ENCODE data around the gene SNTG2. TPM values are rescaled to one million over a fixed set of nuclear protein-coding genes. Genes with fewer than 3 reads are reported as not detected.

SNTG2 gene
- total and polyA plus RNA-seq, 12 donors, result 0.39 to 2.8 (median 1.0) TPM; not detected in 1

DNA sequence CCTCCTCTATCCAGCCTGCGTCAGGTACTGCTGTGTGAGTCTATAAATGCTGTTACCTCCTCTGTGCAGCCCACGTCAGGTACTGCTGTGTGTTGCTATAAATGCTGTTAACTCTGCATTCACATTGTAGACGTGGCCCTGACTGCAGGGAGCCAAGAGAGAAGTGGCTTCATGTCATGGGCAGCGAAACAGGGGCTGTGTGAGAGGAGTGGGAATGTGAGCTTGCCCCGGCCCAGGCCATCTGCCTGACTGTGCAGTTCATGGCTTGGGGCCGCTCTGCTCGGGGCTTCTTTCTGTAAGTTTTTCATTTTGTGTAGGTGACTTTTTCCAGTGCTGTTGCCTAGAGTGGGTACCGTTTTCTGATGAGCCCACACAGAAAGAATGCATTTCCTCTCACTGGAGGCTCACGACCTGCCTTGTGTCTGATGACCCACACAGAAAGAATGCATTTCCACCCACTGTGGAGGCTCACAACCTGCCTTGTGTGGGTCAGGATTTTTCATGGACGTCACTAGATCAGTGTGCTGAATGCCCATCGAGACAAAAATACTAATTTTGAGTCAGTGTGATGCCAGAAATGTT, 104.5 kb downstream of the SNTG2 start:
- 68 to 70% methylated on average over 11 of the region's 11 CpGs for WGBS, 2 donors
- Histone ChIP-seq H3K27ac (no peak overlapping the region), H3K36me3 (no peaks in the 10 kb centered on the region), H3K27me3 (peaks cover 0 to 10% (median 5%) of the 10 kb centered on the region in 7 donors), H3K9me3 (no peaks in the 10 kb centered on the region), H3K4me3 (no peak overlapping the region), H3K4me1 (no peaks in the 10 kb centered on the region)
- ATAC-seq, result no peak
- intact Hi-C loops (cut with DNase I), result no loop called here
- no peak for DNase-seq
- no peak for TF ChIP-seq CTCF (IDR thresholded peaks at IDR 0.05)

- Histone ChIP-seq H3K27ac (no peak overlapping the region), H3K36me3 (no peaks in the 10 kb centered on the region), H3K4me3 (no peak overlapping the region), H3K9me3 (no peaks in the 10 kb centered on the region), H3K4me1 (no peaks in the 10 kb centered on the region), H3K27me3 (peaks cover 0 to 13% (median 0%) of the 10 kb centered on the region in 7 donors)
- no peak for ATAC-seq
- no peak for TF ChIP-seq CTCF (IDR thresholded peaks at IDR 0.05)
- intact Hi-C loops (cut with DNase I), result no loop called here
- DNase-seq, result no peak
- 85 to 87% methylated on average over 3 of the region's 3 CpGs for WGBS, 2 donors
Measured at GRCh38 chr2:1060372-1060771, 109.7 kb downstream of the SNTG2 start.

- 72 to 75% methylated on average over 5 of the region's 5 CpGs for WGBS, 2 donors
Measured at GRCh38 chr2:1060987-1061386, 110.3 kb downstream of the SNTG2 start.

GRCh38 chr2:1068241-1068640, 117.6 kb downstream of the SNTG2 start:
- Histone ChIP-seq H3K27ac (no peak overlapping the region), H3K27me3 (peaks cover 0 to 5% (median 0%) of the 10 kb centered on the region in 7 donors), H3K36me3 (no peaks in the 10 kb centered on the region), H3K4me1 (no peaks in the 10 kb centered on the region), H3K9me3 (peaks cover 0 to 18% (median 4%) of the 10 kb centered on the region in 11 donors), H3K4me3 (no peak overlapping the region)
- intact Hi-C loops (cut with DNase I), result no loop called here
- no peak for TF ChIP-seq CTCF (IDR thresholded peaks at IDR 0.05)
- DNase-seq (no peak), ATAC-seq (no peak)
- 89 to 90% methylated on average over 8 of the region's 8 CpGs for WGBS, 2 donors

More at GRCh38 chr2:1060987-1061386, 110.3 kb downstream of the SNTG2 start:
- H3K4me1 ChIP-seq, result no peaks in the 10 kb centered on the region
- ATAC-seq (no peak), DNase-seq (no peak)
- H3K27ac ChIP-seq, result no peak overlapping the region
- intact Hi-C loops (cut with DNase I), result no loop called here
- no peak overlapping the region for H3K4me3 ChIP-seq
- no peak for TF ChIP-seq CTCF (IDR thresholded peaks at IDR 0.05)
- peaks cover 0 to 13% (median 0%) of the 10 kb centered on the region in 7 donors for H3K27me3 ChIP-seq
- H3K9me3 ChIP-seq, result no peaks in the 10 kb centered on the region
- no peaks in the 10 kb centered on the region for H3K36me3 ChIP-seq
